K562 (cell line): Measurements from ENCODE around the gene PLBD1. TPM values are rescaled to one million over a fixed set of nuclear protein-coding genes. Genes with fewer than 3 reads are reported as not detected.

Source experiments
- ATAC-seq: fragments of 200-7000 bp; cut with Tn5 transposase; 3 replicates; pipeline ENCODE4 v1.9.1; 2020; ENCODE audit warnings: moderate library complexity
- BruUV-seq: library from RNA; stranded (reverse); fragments of 400-500 nt; replicated peaks from 2 replicates; lab custom pipeline; 2021; lab: Mats Ljungman, UMichigan
- CTCF ChIA-PET: fragments of 300-600 bp; formaldehyde crosslinking; extraction: SDS; loops from one replicate; lab custom pipeline; 2021; ENCODE audit warnings: low intra/inter-chr PET ratio; lab: Yijun Ruan, JAX
- POLR2A ChIA-PET: fragments of 300-600, 350-650 bp; sonication (Branson Sonifier 250); formaldehyde crosslinking; extraction: SDS; loops from one replicate; lab custom pipeline; 2021; ENCODE audit warnings: antibody characterized with exemption, inconsistent platforms; lab: Yijun Ruan, JAX
- DNase-seq, 4 experiments: peaks; one replicate each; pipeline versions ENCODE4 v3.0.0 to v3.0.0-alpha.2; 2011 to 2018; ENCODE audit warnings: low spot score in 3 of 4, mixed read lengths in 3 of 4; ENCODE audit errors: extremely low read depth in 1 of 4
- FAIRE-seq: peaks from 2 replicates; lab custom pipeline; 2011; peaks lifted over from hg19 to GRCh38; lab: Jason Lieb, UNC
- H2AFZ ChIP-seq: 2 replicates; pipeline ENCODE4 v1.6.0; 2011; ENCODE audit warnings: low read depth, low read length, control low read depth, inconsistent platforms
- H3K27ac ChIP-seq: fragments of 200-600 bp; 3 replicates; pipeline ENCODE4 v1.8.0; 2011; ENCODE audit warnings: low read depth, mild to moderate bottlenecking, control low read depth, inconsistent platforms, low read length, moderate library complexity, mixed read lengths; ENCODE audit errors: extremely low read depth
- H3K27me3 ChIP-seq, 2 experiments: fragments of 300-600 bp in 1 of 2; 2 replicates in 1 of 2; 3 replicates in 1 of 2; pipeline versions ENCODE4 v1.6.0 to v1.8.0; 2011; ENCODE audit warnings: inconsistent platforms in 2 of 2, low read length in 2 of 2, mild to moderate bottlenecking in 1 of 2, mixed read lengths in 1 of 2, moderate library complexity in 1 of 2; ENCODE audit not compliant: control insufficient read depth in 2 of 2, insufficient read depth in 2 of 2
- H3K36me3 ChIP-seq: fragments of 300-600 bp; 3 replicates; pipeline ENCODE4 v1.8.0; 2011; ENCODE audit warnings: mild to moderate bottlenecking, low read length, inconsistent platforms; ENCODE audit not compliant: control insufficient read depth, insufficient read depth
- H3K4me1 ChIP-seq, 2 experiments: fragments of 200-600 bp in 1 of 2; replicated peaks in 1 of 2; 2 replicates in 1 of 2; 3 replicates in 1 of 2; pipeline versions ENCODE4 v1.5.1 to v1.8.0; 2011; ENCODE audit warnings: inconsistent platforms in 2 of 2, low read length in 2 of 2, mild to moderate bottlenecking in 1 of 2, mixed read lengths in 1 of 2, moderate library complexity in 1 of 2; ENCODE audit not compliant: control insufficient read depth in 2 of 2, insufficient read depth in 2 of 2
- H3K4me2 ChIP-seq: 2 replicates; pipeline ENCODE4 v1.6.1; 2011; ENCODE audit warnings: low read length, control low read depth, inconsistent platforms, mixed read lengths; ENCODE audit not compliant: insufficient read depth
- H3K4me3 ChIP-seq: fragments of 200-600 bp; sonication (generic), shearing (Covaris generic); 2 replicates; pipeline ENCODE4 v1.5.1; 2016; ENCODE audit warnings: control low read depth, inconsistent platforms
- H3K79me2 ChIP-seq: fragments of 200-600 bp; 3 replicates; pipeline ENCODE4 v1.8.0; 2011; ENCODE audit warnings: low read length, inconsistent platforms; ENCODE audit not compliant: control insufficient read depth, insufficient read depth
- H3K9ac ChIP-seq, 2 experiments: 2 replicates each; pipeline versions ENCODE4 v1.6.0 to v1.6.1; 2011; ENCODE audit warnings: low read depth in 2 of 2, low read length in 2 of 2, control low read depth in 1 of 2, inconsistent platforms in 1 of 2, mild to moderate bottlenecking in 1 of 2, mixed read lengths in 1 of 2; ENCODE audit not compliant: insufficient read depth in 1 of 2
- H3K9me1 ChIP-seq: one replicate; pipeline ENCODE4 v1.6.0; 2011; ENCODE audit warnings: inconsistent platforms, mild to moderate bottlenecking, low read length, moderate library complexity; ENCODE audit not compliant: control insufficient read depth, insufficient read depth
- H3K9me3 ChIP-seq: replicated peaks from 2 replicates; pipeline ENCODE4 v1.5.1; 2011; ENCODE audit warnings: low read depth, low read length, inconsistent platforms; ENCODE audit not compliant: control insufficient read depth, insufficient read depth
- H4K20me1 ChIP-seq: replicated peaks from 2 replicates; pipeline ENCODE4 v1.6.1; 2011; ENCODE audit warnings: low read length, inconsistent platforms, mixed read lengths; ENCODE audit not compliant: control insufficient read depth, insufficient read depth
- ATF3 ChIP-seq, 2 experiments: fragments of 450-650 bp in 1 of 2; sonication (generic) in 1 of 2; formaldehyde crosslinking in 1 of 2; IDR thresholded peaks in 1 of 2; conservative IDR thresholded peaks in 1 of 2; 2 replicates each; pipeline versions ENCODE4 v1.6.1 to v1.8.1; 2016 to 2023; ENCODE audit warnings: mild to moderate bottlenecking in 2 of 2, moderate library complexity in 2 of 2, inconsistent platforms in 1 of 2, missing genetic modification reagents in 1 of 2
- BRD4 ChIP-seq: fragments of 200-600 bp; sonication (generic); IDR thresholded peaks from 2 replicates; pipeline ENCODE4 v1.6.1; 2017; ENCODE audit warnings: inconsistent platforms
- CEBPG ChIP-seq, 3 experiments: fragments of 200-800 bp in 1 of 3; sonication (Bioruptor generic) in 1 of 3; sonication (generic) in 1 of 3; formaldehyde crosslinking in 1 of 3; IDR thresholded peaks in 2 of 3; conservative IDR thresholded peaks in 1 of 3; 2 replicates each; pipeline versions ENCODE4 v1.6.1 to v1.8.0; 2016 to 2022; ENCODE audit warnings: missing compliant biosample characterization in 2 of 3, missing genetic modification characterization in 2 of 3, mild to moderate bottlenecking in 1 of 3, missing genetic modification reagents in 1 of 3
- FOXM1 ChIP-seq, 2 experiments: fragments of 450-650 bp in 1 of 2; sonication (generic) in 1 of 2; formaldehyde crosslinking in 1 of 2; IDR thresholded peaks; 2 replicates each; pipeline versions ENCODE4 v1.6.1 to v1.9.0; 2017 to 2022; ENCODE audit warnings: low read depth in 2 of 2, mild to moderate bottlenecking in 2 of 2, missing genetic modification reagents in 1 of 2, moderate library complexity in 1 of 2
- NR2C2 ChIP-seq, 2 experiments: fragments of 200-800 bp in 1 of 2; sonication (Bioruptor generic) in 1 of 2; sonication (generic) in 1 of 2; formaldehyde crosslinking in 1 of 2; IDR thresholded peaks; 2 replicates each; pipeline versions ENCODE4 v1.6.1 to v1.8.0; 2016 to 2022; ENCODE audit warnings: mild to moderate bottlenecking in 1 of 2, missing compliant biosample characterization in 1 of 2, missing genetic modification characterization in 1 of 2, missing genetic modification reagents in 1 of 2
- WGBS: fragments of 100-300 bp; shearing (Covaris generic); methylation state at CpG from one replicate; pipeline ENCODE4 v1.1.6; 2016; ENCODE audit warnings: low coverage, mixed read lengths; ENCODE audit not compliant: insufficient coverage; ENCODE audit errors: missing lambda C conversion rate; 5-methylcytosine and 5-hydroxymethylcytosine counted together
- in situ Hi-C: fragments of 300-500 bp; cut with MboI; formaldehyde crosslinking; loops from 4 replicates; pipeline ENCODE4 v1.15.0; 2018; ENCODE audit warnings: inconsistent platforms, mixed read lengths
- intact Hi-C: fragments of 100-400 bp; cut with micrococcal nuclease; formaldehyde crosslinking; loops from 2 replicates; pipeline ENCODE4 v1.14.2; 2022
- polyA plus RNA-seq, 8 experiments: library from polyadenylated mRNA; depleted of rRNA in 4 of 8; stranded (reverse) in 5 of 8; unstranded in 3 of 8; fragments of >200 nt; fragmentation: Nextera tagmentation in 2 of 8; fragmentation: Illumina TruSeq in 1 of 8; extraction: Ambion mirVana in 2 of 8; extraction: Trizol in 1 of 8; gene quantifications; 2 replicates each; pipeline versions ENCODE4 v1.2.1 to v1.2.3, GENCODE V29; 2011 to 2014; ENCODE audit warnings: inconsistent platforms in 1 of 8, missing spikeins in 1 of 8
- total RNA-seq, 7 experiments: library from RNA; depleted of rRNA in 6 of 7; stranded (reverse); fragments of >200 nt in 6 of 7; fragmentation: Illumina TruSeq in 2 of 7; extraction: Trizol in 2 of 7; gene quantifications; 2 replicates each; pipeline versions ENCODE4 v1.2.1 to v1.2.3, GENCODE V29; 2011 to 2021; ENCODE audit warnings: low replicate concordance in 1 of 7

The PLBD1 gene
- total and polyA plus RNA-seq, 9 of the 15 experiments (the other 6 are each of a cell fraction or from before 2014, with no cell fraction given), result 7.1 to 37.0 (median 20.6) TPM

- Histone ChIP-seq H2AFZ (no peak overlapping the region), H3K4me3 (no peak overlapping the region), H3K4me1 (no peaks in the 10 kb centered on the region), H3K9me1 (no peaks in the 10 kb centered on the region), H3K9ac (no peak overlapping the region), H3K27me3 (no peaks in the 10 kb centered on the region), H3K36me3 (no peaks in the 10 kb centered on the region), H3K9me3 (no peaks in the 10 kb centered on the region), H3K4me2 (no peak overlapping the region), H3K27ac (no peak overlapping the region), H4K20me1 (no peaks in the 10 kb centered on the region), H3K79me2 (no peaks in the 10 kb centered on the region)
- ChIA-PET CTCF (no interaction called here), POLR2A (interaction anchor here (0.8 kb wide), 1 partner anchor 426 kb away, joined by 3 read pairs; no protein-coding TSS in a partner anchor)
- ATAC-seq, result no peak
- in situ Hi-C loops, result no loop called here
- TF ChIP-seq FOXM1 (IDR thresholded peaks at IDR 0.05; ENCODE audit: low read depth) (no peak), FOXM1 (CRISPR knock-in tag; IDR thresholded peaks at IDR 0.05; ENCODE audit: low read depth) (no peak), ATF3 (IDR thresholded peaks at IDR 0.05) (peak; percentile 61), ATF3 (CRISPR knock-in tag; conservative IDR thresholded peaks at IDR 0.05) (no peak), BRD4 (no peak), CEBPG (CRISPR knock-in tag; IDR thresholded peaks at IDR 0.05) (no peak), CEBPG (tag; conservative IDR thresholded peaks at IDR 0.05 in 1 of 2, IDR thresholded peaks at IDR 0.05 in 1 of 2) (peak; percentile 56), NR2C2 (CRISPR knock-in tag; IDR thresholded peaks at IDR 0.05) (no peak), NR2C2 (tag; IDR thresholded peaks at IDR 0.05) (peak; percentile 18; the same call in 1 of the 2 replicates)
- intact Hi-C loops, result no loop called here
- BruUV-seq, result no TSS peak
- WGBS, result 13% methylated on average over 3 of the region's 3 CpGs
- no peak for DNase-seq
- no peak for FAIRE-seq
Measured at GRCh38 chr12:14611640-14612203, 44.0 kb upstream of the PLBD1 start.
